Measurements from ENCODE around the gene PRSS8.

GRCh38 chr16:31134091-31134571 lies 1.4 kb downstream of the PRSS8 start:
- no peak for TF ChIP-seq YY1 (IDR thresholded peaks at IDR 0.05; ENCODE audit: insufficient read depth, insufficient read length)
- TF ChIP-seq SUZ12 (IDR thresholded peaks at IDR 0.05; ENCODE audit: extremely low read depth, insufficient read depth, insufficient read length): no peak
